Keratinocyte (primary cell): Measurements from ENCODE around the gene BRD1. TPM values are rescaled to one million over a fixed set of nuclear protein-coding genes. Genes with fewer than 3 reads are reported as not detected.

Experiments used
- DNase-seq: peaks from one replicate; pipeline ENCODE4 v3.0.0-alpha.2; 2011; ENCODE audit warnings: low read depth, missing footprints, low spot score
- FAIRE-seq: peaks from 2 replicates; lab custom pipeline; 2011; peaks lifted over from hg19 to GRCh38; lab: Jason Lieb, UNC
- H2AFZ ChIP-seq: 2 replicates; pipeline ENCODE4 v1.6.0; 2012; ENCODE audit warnings: low read length, control low read depth, inconsistent platforms; ENCODE audit not compliant: control insufficient read depth
- H3K27ac ChIP-seq: 2 replicates; pipeline ENCODE4 v1.5.1; 2011; ENCODE audit warnings: low read length; ENCODE audit not compliant: control insufficient read depth, insufficient read depth
- H3K27me3 ChIP-seq: 3 replicates; pipeline ENCODE4 v1.6.0; 2011; ENCODE audit warnings: low read length; ENCODE audit not compliant: control insufficient read depth, insufficient read depth; ENCODE audit errors: extremely low read depth
- H3K36me3 ChIP-seq, 2 experiments: 2 replicates in 1 of 2; 3 replicates in 1 of 2; pipeline ENCODE4 v1.5.1; 2011; ENCODE audit warnings: low read length in 2 of 2, mild to moderate bottlenecking in 1 of 2; ENCODE audit not compliant: control insufficient read depth in 2 of 2, insufficient read depth in 2 of 2; ENCODE audit errors: extremely low read depth in 1 of 2
- H3K4me1 ChIP-seq: 3 replicates; pipeline ENCODE4 v1.5.1; 2011; ENCODE audit warnings: low read length; ENCODE audit not compliant: control insufficient read depth, insufficient read depth; ENCODE audit errors: extremely low read depth
- H3K4me2 ChIP-seq: 3 replicates; pipeline ENCODE4 v1.6.0; 2011; ENCODE audit warnings: low read depth, low read length; ENCODE audit not compliant: control insufficient read depth, insufficient read depth; ENCODE audit errors: extremely low read depth
- H3K4me3 ChIP-seq, 3 experiments: fragments of 200-600 bp in 1 of 3; sonication (generic) in 1 of 3; 2 replicates in 2 of 3; 3 replicates in 1 of 3; pipeline ENCODE4 v1.5.1; 2011 to 2016; ENCODE audit warnings: low read length in 3 of 3, mild to moderate bottlenecking in 3 of 3, control low read depth in 2 of 3, inconsistent platforms in 1 of 3, low read depth in 1 of 3, mixed read lengths in 1 of 3, mixed run types in 1 of 3, moderate library complexity in 1 of 3; ENCODE audit not compliant: control insufficient read depth in 2 of 3, insufficient read depth in 2 of 3; ENCODE audit errors: extremely low read depth in 1 of 3
- H3K79me2 ChIP-seq: 2 replicates; pipeline ENCODE4 v1.6.0; 2012; ENCODE audit warnings: low read length; ENCODE audit not compliant: control insufficient read depth, insufficient read depth
- H3K9ac ChIP-seq: 3 replicates; pipeline ENCODE4 v1.6.0; 2011; ENCODE audit warnings: low read length; ENCODE audit not compliant: control insufficient read depth, insufficient read depth; ENCODE audit errors: extremely low read depth
- H3K9me1 ChIP-seq: 3 replicates; pipeline ENCODE4 v1.6.0; 2011; ENCODE audit warnings: low read length; ENCODE audit not compliant: control insufficient read depth, insufficient read depth; ENCODE audit errors: extremely low read depth
- H3K9me3 ChIP-seq: 2 replicates; pipeline ENCODE4 v1.5.1; 2012; ENCODE audit warnings: low read depth, low read length; ENCODE audit not compliant: control insufficient read depth
- H4K20me1 ChIP-seq: 3 replicates; pipeline ENCODE4 v1.6.0; 2011; ENCODE audit warnings: low read length; ENCODE audit not compliant: control insufficient read depth, insufficient read depth; ENCODE audit errors: extremely low read depth
- EZH2 ChIP-seq: IDR thresholded peaks from one replicate; pipeline ENCODE4 v1.6.1; 2012; ENCODE audit warnings: inconsistent platforms, mild to moderate bottlenecking, low read length, moderate library complexity
- dilution Hi-C: fragments of 300-500 bp; cut with MboI; formaldehyde crosslinking; loops from one replicate; pipeline ENCODE4 v1.7.0; 2020; ENCODE audit warnings: low sequenced_read_pairs; ENCODE audit not compliant: extremely low pct_ligation_motif_present
- polyA plus RNA-seq, 5 experiments: library from polyadenylated mRNA; depleted of rRNA in 3 of 5; stranded (reverse) in 3 of 5; stranded (forward) in 1 of 5; unstranded in 1 of 5; fragments of >200 nt; gene quantifications; 1 replicate in 1 of 5; 2 replicates in 3 of 5; 3 replicates in 1 of 5; pipeline versions ENCODE4 v1.2.1 to v1.2.3, GENCODE V29; 2011 to 2012; ENCODE audit warnings: missing spikeins in 2 of 5, low read depth in 1 of 5, low replicate concordance in 1 of 5
- TF ChIP-seq, protein P1 (sequence below), 3 experiments: IDR thresholded peaks in 1 of 3; conservative IDR thresholded peaks in 1 of 3; optimal IDR thresholded peaks in 1 of 3; 2 replicates in 2 of 3; 3 replicates in 1 of 3; pipeline versions ENCODE3 to v1.5.1; 2011; ENCODE audit warnings: low read length in 3 of 3, mild to moderate bottlenecking in 3 of 3, moderate library complexity in 2 of 3, control low read depth in 1 of 3, inconsistent platforms in 1 of 3; ENCODE audit not compliant: insufficient read depth in 2 of 3; ENCODE audit errors: extremely low read depth in 1 of 3

BRD1 gene
- polyA plus RNA-seq, 1 donor (not counting 4 experiments of a cell fraction or from before 2014, with no cell fraction given), result 4.3 TPM

DNA sequence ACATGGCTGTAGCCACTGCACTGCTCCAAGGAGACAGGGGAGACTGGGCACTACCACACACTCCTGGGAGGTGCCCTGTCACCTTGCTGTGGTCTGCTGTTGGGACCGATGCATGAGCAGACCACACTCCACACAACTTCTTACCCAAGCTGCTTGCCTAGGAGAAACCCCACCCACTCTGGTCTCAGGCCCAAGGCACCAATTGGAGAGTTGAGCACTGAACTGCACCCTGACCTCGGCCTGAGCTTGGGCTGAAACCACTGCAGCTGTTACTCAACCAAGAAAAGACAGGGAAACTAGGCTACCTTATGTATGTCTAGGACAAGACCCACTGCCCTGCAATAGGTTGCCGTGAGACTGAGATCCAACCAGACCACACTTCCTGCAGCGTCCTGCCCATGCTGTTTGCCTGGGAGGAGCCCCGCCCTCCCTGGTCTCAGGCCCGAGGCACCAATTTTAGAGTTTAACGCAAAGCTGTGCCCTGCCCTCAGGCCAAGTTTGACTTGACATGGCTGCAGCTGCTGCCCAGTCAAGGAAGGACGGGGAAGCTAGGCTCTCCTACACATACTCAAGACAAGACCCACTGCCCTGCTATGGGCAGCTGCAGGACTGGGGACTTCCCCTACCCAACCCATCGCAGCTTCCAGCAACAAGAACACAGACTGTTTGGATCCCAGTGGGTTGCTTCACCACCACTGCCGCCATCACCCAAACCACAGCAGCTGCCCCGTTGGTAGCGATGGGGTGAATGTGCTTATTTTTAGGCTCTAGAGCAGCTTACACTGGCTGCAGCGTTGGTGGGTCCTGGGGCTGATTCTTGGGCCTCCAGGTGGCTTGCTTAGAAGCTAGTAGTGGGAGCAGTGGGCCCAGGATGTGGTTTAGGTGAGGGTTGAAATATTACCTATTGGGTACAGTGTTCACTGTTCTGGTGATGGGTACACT lies 66.8 kb downstream of the BRD1 start:
- H3K4me2 ChIP-seq, result peak overlapping the region; percentile 17
- dilution Hi-C loops, result no loop called here
- no peak overlapping the region for H2AFZ ChIP-seq
- H4K20me1 ChIP-seq, result no peaks in the 10 kb centered on the region
- no peak for TF ChIP-seq EZH2
- TF ChIP-seq, protein P1, sequence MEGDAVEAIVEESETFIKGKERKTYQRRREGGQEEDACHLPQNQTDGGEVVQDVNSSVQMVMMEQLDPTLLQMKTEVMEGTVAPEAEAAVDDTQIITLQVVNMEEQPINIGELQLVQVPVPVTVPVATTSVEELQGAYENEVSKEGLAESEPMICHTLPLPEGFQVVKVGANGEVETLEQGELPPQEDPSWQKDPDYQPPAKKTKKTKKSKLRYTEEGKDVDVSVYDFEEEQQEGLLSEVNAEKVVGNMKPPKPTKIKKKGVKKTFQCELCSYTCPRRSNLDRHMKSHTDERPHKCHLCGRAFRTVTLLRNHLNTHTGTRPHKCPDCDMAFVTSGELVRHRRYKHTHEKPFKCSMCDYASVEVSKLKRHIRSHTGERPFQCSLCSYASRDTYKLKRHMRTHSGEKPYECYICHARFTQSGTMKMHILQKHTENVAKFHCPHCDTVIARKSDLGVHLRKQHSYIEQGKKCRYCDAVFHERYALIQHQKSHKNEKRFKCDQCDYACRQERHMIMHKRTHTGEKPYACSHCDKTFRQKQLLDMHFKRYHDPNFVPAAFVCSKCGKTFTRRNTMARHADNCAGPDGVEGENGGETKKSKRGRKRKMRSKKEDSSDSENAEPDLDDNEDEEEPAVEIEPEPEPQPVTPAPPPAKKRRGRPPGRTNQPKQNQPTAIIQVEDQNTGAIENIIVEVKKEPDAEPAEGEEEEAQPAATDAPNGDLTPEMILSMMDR (optimal IDR thresholded peaks at IDR 0.05 in 1 of 3, IDR thresholded peaks at IDR 0.05 in 1 of 3, conservative IDR thresholded peaks at IDR 0.05 in 1 of 3; ENCODE audit: extremely low read depth in 1 of 3, insufficient read depth in 2 of 3, low read length in 3 of 3), result no peak
- no peaks in the 10 kb centered on the region for H3K36me3 ChIP-seq
- DNase-seq (no peak), FAIRE-seq (no peak)
- no peaks in the 10 kb centered on the region for H3K27me3 ChIP-seq
- H3K9ac ChIP-seq, result no peak overlapping the region
- H3K4me3 ChIP-seq, result no peak overlapping the region
- H3K9me3 ChIP-seq, result no peaks in the 10 kb centered on the region
- no peak overlapping the region for H3K27ac ChIP-seq
- no peaks in the 10 kb centered on the region for H3K79me2 ChIP-seq
- H3K9me1 ChIP-seq, result no peaks in the 10 kb centered on the region
- H3K4me1 ChIP-seq, result peaks cover 13% of the 10 kb centered on the region

- DNase-seq, result peak; percentile 33
Observed at GRCh38 chr22:49760280-49760629, 67.4 kb downstream of the BRD1 start.

More at GRCh38 chr22:49760280-49760629, 67.4 kb downstream of the BRD1 start:
- H4K20me1 ChIP-seq, result no peaks in the 10 kb centered on the region
- peak overlapping the region; percentile 17 for H3K4me2 ChIP-seq
- H3K27ac ChIP-seq, result no peak overlapping the region
- H3K27me3 ChIP-seq, result no peaks in the 10 kb centered on the region
- H3K9me1 ChIP-seq, result no peaks in the 10 kb centered on the region
- H3K9ac ChIP-seq, result no peak overlapping the region
- peaks cover 13% of the 10 kb centered on the region for H3K4me1 ChIP-seq
- no peak for TF ChIP-seq EZH2
- TF ChIP-seq, protein P1 (optimal IDR thresholded peaks at IDR 0.05 in 1 of 3, IDR thresholded peaks at IDR 0.05 in 1 of 3, conservative IDR thresholded peaks at IDR 0.05 in 1 of 3; ENCODE audit: extremely low read depth in 1 of 3, insufficient read depth in 2 of 3, low read length in 3 of 3), result no peak
- H3K4me3 ChIP-seq, result no peak overlapping the region
- FAIRE-seq, result no peak
- H3K9me3 ChIP-seq, result no peaks in the 10 kb centered on the region
- no peak overlapping the region for H2AFZ ChIP-seq
- dilution Hi-C loops, result no loop called here
- no peaks in the 10 kb centered on the region for H3K79me2 ChIP-seq
- no peaks in the 10 kb centered on the region for H3K36me3 ChIP-seq
